GM19468 (cell line): Measurements from ENCODE around the gene DOK7.

Source experiments
- ATAC-seq: cut with Tn5 transposase; IDR thresholded peaks from one replicate; pipeline ENCODE4 v1.9.1; 2021; ENCODE audit warnings: mild to moderate bottlenecking, moderate library complexity, moderate number of reproducible peaks; ENCODE audit not compliant: unreplicated experiment; ENCODE audit errors: extremely low read depth

Gene DOK7

DNA sequence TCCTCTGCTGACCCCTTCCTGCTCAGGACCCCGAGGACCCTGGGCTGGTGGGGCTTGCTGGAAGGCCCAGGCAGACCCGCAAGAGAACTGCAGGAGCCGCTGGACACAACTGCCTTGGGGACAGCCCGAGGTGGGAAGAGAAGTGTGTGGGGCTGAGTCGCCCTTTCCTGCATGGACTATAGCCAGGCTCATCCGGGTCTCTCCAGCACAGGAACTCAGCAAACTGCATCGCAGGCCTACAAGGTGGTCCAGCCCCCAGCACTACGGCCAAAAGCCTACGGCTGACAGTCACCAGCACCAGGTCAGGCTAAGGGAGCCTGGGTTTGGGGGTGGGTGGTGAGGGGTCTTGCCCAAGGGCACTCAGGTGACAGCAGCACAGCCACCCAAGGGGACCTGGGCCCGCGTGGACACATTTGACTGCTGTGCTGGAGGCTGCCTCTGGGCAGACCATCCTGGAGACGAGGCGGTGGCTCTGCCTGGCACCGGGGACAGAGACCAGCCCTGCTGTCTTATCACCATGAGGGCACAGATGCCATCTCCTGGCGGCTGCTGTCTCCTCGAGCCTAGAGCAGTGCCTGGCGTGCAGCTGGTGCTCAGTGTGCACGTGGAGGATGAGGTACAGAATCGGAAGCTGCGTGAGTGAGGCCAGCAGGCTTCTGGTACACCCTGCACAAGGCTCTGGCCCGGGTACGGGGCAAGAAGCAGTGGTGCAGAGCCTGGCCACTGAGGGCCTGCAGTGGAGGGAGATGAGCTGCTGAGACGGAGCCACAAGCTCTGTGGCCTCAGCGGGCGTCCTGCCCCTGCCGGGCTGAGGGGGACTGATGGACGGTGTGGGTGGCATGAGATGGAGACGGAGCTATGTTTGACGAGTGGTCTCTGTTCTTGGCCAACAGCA, 54.0 kb downstream of the DOK7 start:
- ATAC-seq = no peak

DNA sequence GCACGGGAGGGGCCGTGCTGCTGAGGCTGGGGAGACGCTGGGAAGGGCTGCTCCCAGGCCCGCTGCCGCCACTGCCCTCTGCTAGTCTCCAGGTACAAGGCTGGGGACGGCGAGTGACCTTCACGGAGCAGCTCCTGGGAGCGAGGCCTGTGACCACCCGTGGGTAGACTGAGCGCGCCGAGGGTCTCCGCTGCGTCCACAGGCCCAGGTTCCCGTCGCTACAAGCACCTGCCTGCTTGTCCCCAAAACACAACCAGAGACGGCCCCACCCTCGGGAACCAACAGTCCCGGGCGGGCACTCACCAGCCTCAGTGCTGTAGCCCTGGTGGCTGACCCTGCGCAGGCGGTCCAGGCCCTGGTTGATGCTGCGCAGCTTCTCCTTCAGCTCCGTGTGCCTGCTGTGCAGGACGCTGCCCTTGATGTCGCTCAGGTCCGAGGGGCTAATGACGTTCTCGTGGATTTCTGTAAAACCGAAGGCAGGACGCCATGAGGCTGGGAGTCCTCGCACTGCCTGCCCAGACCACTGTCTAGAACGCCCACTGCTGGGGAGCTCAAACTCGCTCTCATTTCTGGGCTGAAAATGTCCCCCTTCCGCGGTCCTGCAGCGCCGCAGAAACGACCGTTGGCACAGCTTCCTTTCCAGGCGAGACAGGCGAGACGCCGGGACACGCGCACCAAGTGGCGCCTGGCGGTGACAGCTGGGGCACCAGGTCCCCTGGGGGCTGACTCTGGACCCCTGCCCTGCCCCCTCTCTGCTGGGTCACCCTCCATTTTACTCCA, 54.8 kb downstream of the DOK7 start:
- ATAC-seq = no peak

DNA sequence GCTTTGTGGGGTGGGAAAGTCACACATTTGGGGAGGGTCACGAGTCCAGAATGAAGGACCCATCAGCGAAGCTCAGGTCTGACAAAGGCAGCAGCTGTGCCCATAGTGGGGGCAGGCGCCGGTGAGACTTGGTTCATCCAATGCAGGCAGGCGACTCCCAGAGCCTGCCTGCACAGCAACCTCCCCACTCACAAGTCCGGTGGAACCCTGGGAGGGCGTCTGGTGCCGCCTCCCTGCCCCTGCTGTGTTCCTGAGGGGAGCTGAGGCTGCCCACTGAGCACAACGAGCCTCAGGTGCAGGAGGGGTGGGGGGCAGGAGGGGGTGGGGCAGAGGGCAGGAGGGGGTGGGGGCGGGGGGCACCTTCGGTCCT, 55.4 kb downstream of the DOK7 start:
- ATAC-seq = no peak

GRCh38 chr4:3518941-3519340, 55.8 kb downstream of the DOK7 start:
- ATAC-seq = no peak

DNA sequence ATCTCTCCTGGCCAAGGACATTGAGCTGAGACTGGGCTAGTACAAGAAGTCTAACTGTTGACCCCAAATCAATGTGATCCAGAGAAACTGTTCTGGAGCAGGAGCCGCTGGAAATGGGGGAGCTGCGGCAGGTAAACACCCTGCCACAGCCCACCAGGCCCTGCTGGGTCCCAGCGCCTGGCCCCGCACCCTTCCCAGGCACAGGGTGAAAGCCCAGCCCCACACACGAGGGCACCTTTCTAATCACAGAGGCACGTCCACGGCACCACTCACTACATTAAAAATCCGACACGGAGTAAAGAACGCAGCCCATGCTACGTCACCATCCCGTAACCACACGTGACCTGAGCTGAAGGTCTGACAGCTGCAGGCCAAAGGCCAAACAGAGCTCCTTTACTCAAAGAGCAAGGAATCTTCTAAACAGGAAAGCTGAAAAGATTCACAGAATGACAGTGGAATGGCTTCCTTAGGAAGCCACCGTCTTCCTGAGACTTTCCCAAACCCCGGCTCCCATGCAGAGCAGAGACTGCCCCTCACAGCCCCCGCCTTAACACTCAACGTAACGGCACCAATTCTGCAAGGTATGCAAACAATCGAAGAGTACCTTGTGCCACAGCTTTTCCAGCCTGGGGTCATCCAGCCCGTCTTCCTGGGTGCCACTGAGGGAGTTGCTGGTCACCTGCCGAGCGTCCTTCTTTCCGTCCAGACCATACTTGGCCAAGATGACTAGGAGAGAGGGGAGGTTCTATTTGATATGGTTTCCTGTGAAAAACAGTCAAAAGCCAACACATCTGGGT, 56.6 kb downstream of the DOK7 start:
- no peak for ATAC-seq

- ATAC-seq = no peak
Measured at GRCh38 chr4:3520276-3520675, 57.2 kb downstream of the DOK7 start.

DNA sequence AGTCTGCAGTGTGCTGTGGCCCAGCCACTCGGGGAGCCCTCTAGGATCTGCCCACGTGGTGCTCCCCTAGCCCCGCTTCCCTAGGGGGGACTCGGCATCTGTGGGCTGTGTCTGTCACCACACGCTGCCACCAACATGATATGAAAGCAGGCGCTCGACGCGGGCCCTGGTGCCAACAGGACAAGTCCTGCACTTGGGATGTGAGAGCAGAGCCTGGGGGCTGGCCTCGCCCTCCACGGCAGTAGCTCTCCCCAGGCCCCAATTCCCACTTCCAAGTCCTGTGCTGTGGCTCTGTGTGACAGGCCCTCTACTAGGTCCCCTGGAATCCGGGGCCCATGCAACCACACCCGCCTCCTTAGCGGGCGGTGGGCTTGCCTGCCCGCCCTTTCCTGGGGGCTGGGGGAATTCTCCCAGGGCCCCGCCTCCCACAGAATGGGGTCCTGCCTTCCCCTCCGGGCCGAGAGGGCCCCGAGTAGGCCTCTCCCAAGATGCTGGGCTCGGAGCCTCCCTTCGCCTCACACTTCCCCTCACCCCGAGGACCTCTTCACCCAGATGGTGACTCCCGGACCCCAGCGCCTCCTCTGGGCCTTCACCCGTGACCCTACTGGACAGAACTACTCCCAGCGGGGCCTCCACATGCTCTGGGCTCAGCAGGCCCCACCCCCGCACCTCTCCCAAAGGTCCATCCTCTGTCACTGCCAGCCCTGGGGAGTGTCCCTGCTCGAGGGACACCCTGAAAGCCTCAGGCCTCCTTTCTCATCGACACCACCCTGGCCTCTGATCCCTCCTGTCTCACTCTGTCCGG, 57.9 kb downstream of the DOK7 start:
- no peak for ATAC-seq

GRCh38 chr4:3521621-3522325, 58.7 kb downstream of the DOK7 start:
- no peak for ATAC-seq

GRCh38 chr4:3522326-3522640, 59.2 kb downstream of the DOK7 start:
- ATAC-seq = no peak

DNA sequence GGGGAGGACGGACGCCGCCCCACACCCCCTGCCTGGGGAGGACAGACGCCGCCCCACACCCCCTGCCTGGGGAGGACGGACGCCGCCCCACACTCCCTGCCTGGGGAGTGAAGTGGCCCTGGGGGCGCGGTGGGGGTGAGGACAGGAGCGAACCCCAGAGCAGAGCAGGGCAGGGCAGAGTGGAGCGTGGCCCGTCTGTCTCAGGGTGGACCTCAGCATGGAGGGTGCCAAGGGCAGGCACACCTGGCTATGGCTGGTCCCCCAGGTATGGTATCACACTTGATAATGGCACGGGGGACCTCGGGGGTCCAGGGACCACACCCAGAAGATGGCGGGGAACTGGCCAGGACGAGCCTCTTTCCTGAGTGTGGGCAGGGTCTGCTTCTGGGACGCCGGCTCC, 59.5 kb downstream of the DOK7 start:
- ATAC-seq = no peak

GRCh38 chr4:3523146-3523627, 60.1 kb downstream of the DOK7 start:
- ATAC-seq = no peak

DNA sequence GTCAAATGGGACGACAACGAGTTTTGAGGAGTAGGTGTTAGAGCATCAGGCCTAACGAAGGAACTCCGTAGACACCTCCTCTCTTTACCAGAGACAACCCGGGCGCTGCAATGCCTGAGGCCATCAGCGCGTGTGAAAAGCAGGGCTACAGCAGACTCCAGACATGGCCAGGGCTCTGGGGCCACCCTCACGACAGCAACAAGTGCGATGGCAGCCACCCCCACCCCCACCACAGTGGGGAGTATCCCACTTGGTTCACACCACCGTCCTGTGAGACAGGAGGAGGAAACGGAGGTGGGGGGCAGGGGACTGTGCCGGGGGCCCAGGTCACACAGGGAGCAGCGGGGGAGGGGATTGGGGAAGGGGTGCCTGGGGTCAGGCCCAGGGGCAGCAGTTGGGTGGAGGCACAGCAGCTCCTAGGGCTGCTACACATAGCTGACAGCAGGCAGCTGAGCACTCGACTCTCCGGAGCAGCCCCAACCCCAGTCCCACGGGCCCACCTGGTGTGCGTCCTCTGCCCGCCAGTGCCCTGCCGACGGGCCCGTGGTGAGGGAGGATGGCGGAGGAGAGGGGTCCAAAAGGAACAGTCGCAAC, 60.6 kb downstream of the DOK7 start:
- no peak for ATAC-seq

- ATAC-seq = no peak
Measured at GRCh38 chr4:3524349-3524748, 61.2 kb downstream of the DOK7 start.

- no peak for ATAC-seq
Measured at GRCh38 chr4:3524920-3525319, 61.8 kb downstream of the DOK7 start.

DNA sequence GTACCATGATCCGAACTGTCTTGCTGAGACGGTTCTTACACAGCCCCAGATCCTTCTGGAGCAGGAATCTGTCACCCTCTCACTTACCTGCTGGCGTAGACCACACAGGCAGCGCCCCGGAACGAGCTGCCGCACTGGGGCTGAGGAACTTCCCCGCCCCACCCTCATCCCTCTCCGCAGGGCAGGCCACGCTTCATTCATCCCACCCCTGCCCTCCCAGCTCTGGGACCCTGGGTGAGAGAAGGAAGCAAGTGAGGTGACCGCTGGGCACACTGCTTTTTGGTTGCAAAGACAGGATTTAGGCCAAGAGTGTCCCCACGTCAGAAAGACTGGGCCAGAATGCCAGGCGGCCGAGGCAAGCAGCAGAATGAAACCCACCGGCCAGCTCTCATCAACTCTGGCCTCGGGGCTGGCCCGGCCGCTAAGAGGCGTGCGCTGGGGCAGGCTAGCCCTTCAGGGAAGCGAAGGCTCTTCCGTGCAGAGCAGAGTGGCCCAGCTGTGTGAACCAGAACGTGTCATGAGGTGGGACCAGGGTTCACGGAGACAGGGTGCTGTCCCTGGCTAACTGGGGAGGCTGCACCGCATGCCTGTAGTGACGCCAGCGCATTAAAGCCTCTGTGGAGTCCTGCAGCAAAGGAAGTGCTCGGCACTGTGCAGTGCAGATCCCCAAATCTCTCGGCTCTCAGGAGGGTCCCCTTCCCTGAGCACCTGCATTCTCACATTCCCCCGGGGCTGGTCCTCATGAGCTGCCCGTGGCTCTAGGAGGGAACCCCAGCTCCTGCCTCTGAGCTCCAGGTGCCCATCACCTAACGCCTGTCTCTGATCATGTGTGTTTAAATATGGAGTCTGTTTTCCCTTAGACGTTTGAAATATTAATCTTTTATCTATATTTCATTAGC, 62.7 kb downstream of the DOK7 start:
- ATAC-seq = no peak

DNA sequence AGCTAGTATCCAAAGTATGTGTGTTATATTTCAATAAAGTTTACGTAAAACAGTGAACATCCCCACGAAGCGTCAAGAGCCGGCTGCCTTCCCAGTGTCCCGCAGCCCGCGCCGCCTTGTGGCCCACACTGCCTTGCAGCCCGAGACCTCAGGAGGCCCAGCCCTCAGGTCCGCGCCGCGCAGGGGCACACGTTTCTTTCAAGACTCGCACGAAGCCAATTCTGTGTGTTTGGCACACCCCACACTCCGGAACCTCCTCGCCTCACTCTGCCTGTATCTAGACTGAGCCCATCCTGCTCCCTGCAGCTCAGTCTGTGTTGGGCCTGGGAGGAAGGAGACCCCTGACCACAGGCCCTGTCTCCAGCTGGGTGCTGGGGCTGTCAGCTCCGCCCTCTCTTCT, 63.4 kb downstream of the DOK7 start:
- ATAC-seq = no peak

GRCh38 chr4:3527101-3527913, 64.2 kb downstream of the DOK7 start:
- no peak for ATAC-seq
